Measurements from ENCODE around the gene KMO.

DNA sequence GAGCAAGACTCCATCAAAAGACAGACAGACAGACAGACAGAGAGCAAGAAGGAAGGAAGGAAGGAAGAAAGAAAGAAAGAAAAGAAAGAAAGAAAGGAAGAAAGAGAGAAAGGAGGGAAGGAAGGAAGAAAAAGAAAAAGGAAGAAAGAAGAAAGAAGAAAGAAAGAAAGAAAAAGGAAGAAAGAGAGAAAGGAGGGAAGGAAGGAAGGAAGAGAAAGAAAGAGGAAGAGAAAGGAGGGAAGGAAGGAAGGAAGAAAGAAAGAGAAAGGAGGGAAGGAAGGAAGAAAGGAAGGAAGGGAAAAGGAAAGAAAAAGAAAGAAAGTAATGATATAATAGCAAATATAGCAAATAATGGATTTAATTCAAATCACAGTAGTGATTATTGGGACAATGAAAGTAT, 75.3 kb downstream of the KMO start:
- TF ChIP-seq POLR2AphosphoS5 (IDR thresholded peaks at IDR 0.05; ENCODE audit: low read depth, low read length) (no peak), POLR2A (IDR thresholded peaks at IDR 0.05; ENCODE audit: low read depth, low read length) (no peak), TAF1 (IDR thresholded peaks at IDR 0.05; ENCODE audit: borderline replicate concordance, low read depth, low read length) (no peak)

Measured in GM12892 (cell line).